MCF 10A (cell line): Measurements from ENCODE around the gene CFAP100. TPM values are rescaled to one million over a fixed set of nuclear protein-coding genes. Genes with fewer than 3 reads are reported as not detected.

Experiments
- BruUV-seq: library from RNA; stranded (reverse); fragments of 400-500 nt; replicated peaks from 2 replicates; lab custom pipeline; 2021; lab: Mats Ljungman, UMichigan
- CTCF ChIA-PET: fragments of 300-600 bp; sonication (Branson Sonifier 250); formaldehyde crosslinking; extraction: SDS; loops from one replicate; lab custom pipeline; 2021; ENCODE audit warnings: antibody characterized with exemption, inconsistent platforms; lab: Yijun Ruan, JAX
- POLR2A ChIA-PET: fragments of 300-600, 350-650 bp; sonication (Branson Sonifier 250); formaldehyde crosslinking; extraction: SDS; loops from one replicate; lab custom pipeline; 2020; ENCODE audit warnings: antibody characterized with exemption, inconsistent platforms; lab: Yijun Ruan, JAX
- DNase-seq: peaks from one replicate; pipeline ENCODE4 v3.0.0-alpha.2; 2018; ENCODE audit not compliant: unreplicated experiment
- H3K27ac Mint-ChIP-seq: one replicate; pipeline ENCODE4 v1.8.0; 2022; ENCODE audit warnings: mild to moderate bottlenecking, low read depth, mixed read lengths; ENCODE audit not compliant: unreplicated experiment
- H3K27me3 Mint-ChIP-seq: one replicate; pipeline ENCODE4 v1.8.0; 2022; ENCODE audit warnings: mixed read lengths; ENCODE audit not compliant: insufficient read depth, unreplicated experiment
- H3K36me3 Mint-ChIP-seq: one replicate; pipeline ENCODE4 v1.8.0; 2022; ENCODE audit warnings: mild to moderate bottlenecking, moderate library complexity, mixed read lengths; ENCODE audit not compliant: insufficient read depth, unreplicated experiment
- H3K4me1 Mint-ChIP-seq: one replicate; pipeline ENCODE4 v1.8.0; 2022; ENCODE audit warnings: mixed read lengths; ENCODE audit not compliant: insufficient read depth, unreplicated experiment
- H3K4me3 Mint-ChIP-seq: one replicate; pipeline ENCODE4 v1.8.0; 2022; ENCODE audit warnings: mild to moderate bottlenecking, moderate library complexity, mixed read lengths; ENCODE audit not compliant: unreplicated experiment
- H3K9me3 Mint-ChIP-seq: one replicate; pipeline ENCODE4 v1.8.0; 2022; ENCODE audit warnings: mixed read lengths; ENCODE audit not compliant: unreplicated experiment
- intact Hi-C: fragments of 100-400 bp; cut with micrococcal nuclease; formaldehyde crosslinking; loops from 2 replicates; pipeline ENCODE4 v1.14.1; 2022
- total RNA-seq: library from RNA; stranded (reverse); gene quantifications from 2 replicates; pipeline ENCODE4 v1.2.3, GENCODE V29; 2022
- TF ChIP-seq, protein P1 (sequence below): fragments of 200-600 bp; IDR thresholded peaks from one replicate; pipeline ENCODE4 v1.8.0; 2022; ENCODE audit warnings: antibody characterized with exemption, mild to moderate bottlenecking; ENCODE audit not compliant: unreplicated experiment

Gene CFAP100
- total RNA-seq, 1 experiment from 2014 or later, result not detected

- peaks cover 5% of the 10 kb centered on the region for H3K27me3 Mint-ChIP-seq
- intact Hi-C loops, result no loop called here
- no peaks in the 10 kb centered on the region for H3K36me3 Mint-ChIP-seq
- H3K4me3 Mint-ChIP-seq, result no peak overlapping the region
- ChIA-PET CTCF (interaction anchor here (0.6 to 2.2 kb wide), 4 partner anchors 198 to 1149 kb away, joined by 3 to 10 read pairs (median 4); no protein-coding TSS in a partner anchor), POLR2A (no interaction called here)
- BruUV-seq, result no TSS peak
- no peak overlapping the region for H3K27ac Mint-ChIP-seq
- TF ChIP-seq, protein P1, sequence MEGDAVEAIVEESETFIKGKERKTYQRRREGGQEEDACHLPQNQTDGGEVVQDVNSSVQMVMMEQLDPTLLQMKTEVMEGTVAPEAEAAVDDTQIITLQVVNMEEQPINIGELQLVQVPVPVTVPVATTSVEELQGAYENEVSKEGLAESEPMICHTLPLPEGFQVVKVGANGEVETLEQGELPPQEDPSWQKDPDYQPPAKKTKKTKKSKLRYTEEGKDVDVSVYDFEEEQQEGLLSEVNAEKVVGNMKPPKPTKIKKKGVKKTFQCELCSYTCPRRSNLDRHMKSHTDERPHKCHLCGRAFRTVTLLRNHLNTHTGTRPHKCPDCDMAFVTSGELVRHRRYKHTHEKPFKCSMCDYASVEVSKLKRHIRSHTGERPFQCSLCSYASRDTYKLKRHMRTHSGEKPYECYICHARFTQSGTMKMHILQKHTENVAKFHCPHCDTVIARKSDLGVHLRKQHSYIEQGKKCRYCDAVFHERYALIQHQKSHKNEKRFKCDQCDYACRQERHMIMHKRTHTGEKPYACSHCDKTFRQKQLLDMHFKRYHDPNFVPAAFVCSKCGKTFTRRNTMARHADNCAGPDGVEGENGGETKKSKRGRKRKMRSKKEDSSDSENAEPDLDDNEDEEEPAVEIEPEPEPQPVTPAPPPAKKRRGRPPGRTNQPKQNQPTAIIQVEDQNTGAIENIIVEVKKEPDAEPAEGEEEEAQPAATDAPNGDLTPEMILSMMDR, result no peak
- H3K9me3 Mint-ChIP-seq, result no peaks in the 10 kb centered on the region
- DNase-seq, result no peak
- H3K4me1 Mint-ChIP-seq, result no peaks in the 10 kb centered on the region
These were observed 1.3 kb downstream of the CFAP100 start for GRCh38 chr3:126395846-126396513.

GRCh38 chr3:126396536-126396935, 1.8 kb downstream of the CFAP100 start:
- H3K27me3 Mint-ChIP-seq, result peaks cover 8% of the 10 kb centered on the region
- intact Hi-C loops, result no loop called here

DNA sequence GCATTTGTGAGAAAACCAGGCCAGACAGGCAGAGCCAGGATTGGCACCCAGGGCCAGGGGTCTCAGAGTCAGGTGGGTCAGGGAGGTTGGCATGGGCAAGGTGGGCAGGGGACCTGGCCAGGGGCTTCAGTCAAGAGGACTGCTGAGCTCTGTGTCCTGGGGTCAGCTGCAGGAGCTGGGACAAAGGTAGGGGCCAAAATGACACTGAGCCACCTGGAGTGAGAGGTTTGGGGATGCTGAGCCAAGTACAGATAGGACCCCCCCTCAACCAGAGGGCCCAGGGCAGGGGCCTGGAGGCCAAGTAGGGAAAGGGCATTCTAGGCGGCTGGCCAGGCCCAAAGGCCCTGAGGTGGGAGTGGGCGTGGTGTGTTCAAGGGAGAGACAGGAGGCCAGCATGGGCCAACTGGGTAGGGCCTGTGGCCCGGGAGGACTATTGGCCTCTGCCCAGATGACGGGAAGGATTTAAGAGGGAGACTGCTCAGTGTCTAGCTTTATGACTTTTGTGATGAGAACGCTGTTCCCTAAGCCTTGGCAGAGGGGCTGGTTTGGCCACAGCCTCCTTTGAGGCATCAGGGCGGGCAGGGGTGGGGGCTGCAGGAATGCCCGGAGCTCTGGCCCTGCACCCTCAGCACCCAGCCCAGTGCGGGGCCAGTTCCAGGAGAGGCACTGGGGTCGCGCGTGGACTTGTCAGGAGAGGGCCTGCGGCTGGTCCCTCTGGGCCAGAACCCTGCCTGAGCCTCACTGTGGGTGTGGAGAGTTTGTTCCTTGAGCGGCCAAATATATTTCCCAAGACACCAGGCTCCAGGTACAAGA, 3.1 kb downstream of the CFAP100 start:
- no peaks in the 10 kb centered on the region for H3K9me3 Mint-ChIP-seq
- no peak for DNase-seq
- no TSS peak for BruUV-seq
- TF ChIP-seq, protein P1, result no peak
- H3K4me1 Mint-ChIP-seq, result no peaks in the 10 kb centered on the region
- H3K27ac Mint-ChIP-seq, result no peak overlapping the region
- ChIA-PET CTCF (interaction anchor here (0.5 to 2.2 kb wide), 3 partner anchors 10 to 264 kb away, joined by 3 to 10 read pairs (median 3); no protein-coding TSS in a partner anchor), POLR2A (interaction anchor here (0.5 kb wide), 1 partner anchor 9 kb away, joined by 3 read pairs; no protein-coding TSS in a partner anchor)
- no peaks in the 10 kb centered on the region for H3K36me3 Mint-ChIP-seq
- H3K4me3 Mint-ChIP-seq, result no peak overlapping the region
- intact Hi-C loops, result no loop called here
- H3K27me3 Mint-ChIP-seq, result peaks cover 21% of the 10 kb centered on the region

More at GRCh38 chr3:126396536-126396935, 1.8 kb downstream of the CFAP100 start:
- Mint-ChIP-seq H3K27ac (no peak overlapping the region), H3K9me3 (no peaks in the 10 kb centered on the region), H3K4me1 (no peaks in the 10 kb centered on the region), H3K36me3 (no peaks in the 10 kb centered on the region), H3K4me3 (no peak overlapping the region)
- no peak for DNase-seq
- POLR2A ChIA-PET, result no interaction called here
- CTCF ChIA-PET, result interaction anchor here (0.6 to 2.2 kb wide), 3 partner anchors 199 to 1149 kb away, joined by 3 to 10 read pairs (median 3); no protein-coding TSS in a partner anchor
- no TSS peak for BruUV-seq
- TF ChIP-seq, protein P1, result no peak
